Stimulated activated CD4-positive, alpha-beta T cell treated with anti-CD3 and anti-CD28 coated beads, Interleukin-1b, Interleukin-23, amount 100 ng/mL, for 48 hours (primary cell): ENCODE measurements around the gene ORM1.
"Not testable (repeated sequence)": the region's sequence is repeated elsewhere in the genome, so short reads cannot be mapped to it uniquely, and the experiment has no call there.

Experiments
- DNase-seq: peaks from one replicate; pipeline ENCODE4 v3.0.0-alpha.2; 2020

Gene ORM1

GRCh38 chr9:114322831-114323531 is at the start of gene ORM1:
Gene ORM1 (plus strand): TSS chr9:114323098. CDS start chr9:114323134, 36 bp downstream.
- DNase-seq: not testable (repeated sequence)

GRCh38 chr9:114273461-114273881 is 49.4 kb upstream of the ORM1 start:
- no peak for DNase-seq

DNA sequence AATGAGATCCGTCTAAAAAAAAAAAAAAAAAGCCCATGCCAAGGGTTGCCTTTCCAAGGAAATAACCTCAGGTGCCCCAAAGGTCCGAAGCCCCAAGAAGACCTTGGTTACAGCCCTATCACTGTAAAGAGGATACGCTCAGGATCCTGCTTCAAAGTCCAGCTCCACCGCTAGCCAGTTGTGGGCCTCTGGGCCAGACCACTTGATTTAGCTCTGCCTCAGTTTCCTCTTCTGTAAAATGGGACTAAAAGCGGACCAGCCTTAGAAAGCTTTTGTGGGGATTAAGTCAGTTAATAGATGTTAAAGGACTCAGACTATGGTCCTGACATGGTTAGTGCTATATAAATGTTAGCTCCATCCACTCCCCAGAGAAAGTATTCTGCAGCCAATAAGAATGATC is 48.7 kb upstream of the ORM1 start:
- DNase-seq: no peak

GRCh38 chr9:114275246-114276004 is 47.5 kb upstream of the ORM1 start:
- no peak for DNase-seq

GRCh38 chr9:114276908-114277821 is 45.7 kb upstream of the ORM1 start:
- DNase-seq: no peak

GRCh38 chr9:114278356-114278755 is 44.5 kb upstream of the ORM1 start:
- DNase-seq: no peak

- no peak for DNase-seq
Measured at GRCh38 chr9:114278881-114279570, 43.9 kb upstream of the ORM1 start.

DNA sequence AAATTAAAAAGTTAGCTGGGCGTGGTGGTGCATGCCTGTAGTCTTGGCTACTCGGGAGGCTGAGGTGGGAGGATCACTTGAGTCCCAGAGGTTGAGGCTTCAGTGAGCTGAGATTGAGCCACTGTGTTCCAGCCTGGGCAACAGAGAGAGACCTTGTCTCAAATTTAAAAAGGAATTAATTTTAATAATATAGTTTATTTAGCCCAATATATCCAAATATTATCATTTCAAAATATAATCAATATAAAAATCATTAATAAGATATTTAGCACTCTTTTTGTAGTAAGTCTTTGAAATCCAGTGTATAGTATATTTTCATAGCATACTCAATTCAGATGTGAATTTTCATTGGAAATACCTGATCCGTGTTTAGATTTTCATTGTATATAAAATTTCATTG is 43.2 kb upstream of the ORM1 start:
- DNase-seq: no peak

GRCh38 chr9:114280636-114281472 is 42.0 kb upstream of the ORM1 start:
- DNase-seq: no peak

DNA sequence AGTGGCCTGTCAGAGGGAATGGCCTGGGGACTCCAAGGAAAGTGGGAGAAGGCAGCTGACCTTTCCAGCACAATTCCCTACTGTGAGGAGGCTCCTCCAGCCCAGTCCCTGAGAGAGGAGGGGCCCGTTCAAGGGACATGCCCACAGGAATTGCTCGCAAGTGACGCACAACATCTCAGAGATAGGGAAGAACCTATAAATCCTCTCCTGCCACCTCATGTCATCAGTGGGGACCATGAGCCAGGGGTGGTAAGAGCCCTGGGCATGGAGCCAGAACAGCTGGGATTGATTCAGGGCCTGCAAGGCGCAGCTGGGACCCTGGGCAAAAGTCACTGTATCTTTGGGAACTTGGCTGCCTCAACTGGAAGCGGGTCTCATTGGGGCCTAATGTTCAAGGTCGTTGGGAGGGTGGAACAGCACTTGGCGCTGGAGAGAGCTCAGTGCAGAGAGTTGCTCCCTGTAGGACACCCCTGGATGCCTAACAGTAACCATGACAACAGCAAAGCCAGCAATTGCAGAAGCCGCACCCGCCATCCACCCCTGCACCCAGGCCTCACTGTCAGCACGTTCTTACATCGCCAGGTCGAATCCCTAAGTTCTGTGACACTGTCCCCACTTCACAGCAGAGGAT is 41.3 kb upstream of the ORM1 start:
- DNase-seq: no peak

GRCh38 chr9:114282104-114282485 is 40.8 kb upstream of the ORM1 start:
- no peak for DNase-seq

DNA sequence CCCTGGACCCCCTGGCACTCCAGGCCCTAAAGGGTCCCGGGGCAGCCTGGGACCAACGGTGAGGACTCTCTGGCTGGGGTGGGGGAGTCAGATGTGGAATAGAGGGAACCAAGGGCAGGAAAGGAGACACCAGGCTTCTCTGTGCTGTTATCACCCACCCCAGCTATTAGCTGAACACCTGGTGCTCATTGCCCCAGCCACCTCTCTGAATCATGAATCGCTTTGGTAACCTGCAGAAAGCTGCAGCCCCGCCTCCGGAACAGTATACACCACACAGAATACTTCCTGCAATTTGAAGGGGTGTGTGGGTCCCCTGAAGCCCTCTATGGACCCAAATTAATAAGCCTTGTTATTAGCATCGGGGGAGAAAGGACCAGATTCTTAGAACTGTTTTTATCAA is 40.4 kb upstream of the ORM1 start:
- no peak for DNase-seq

DNA sequence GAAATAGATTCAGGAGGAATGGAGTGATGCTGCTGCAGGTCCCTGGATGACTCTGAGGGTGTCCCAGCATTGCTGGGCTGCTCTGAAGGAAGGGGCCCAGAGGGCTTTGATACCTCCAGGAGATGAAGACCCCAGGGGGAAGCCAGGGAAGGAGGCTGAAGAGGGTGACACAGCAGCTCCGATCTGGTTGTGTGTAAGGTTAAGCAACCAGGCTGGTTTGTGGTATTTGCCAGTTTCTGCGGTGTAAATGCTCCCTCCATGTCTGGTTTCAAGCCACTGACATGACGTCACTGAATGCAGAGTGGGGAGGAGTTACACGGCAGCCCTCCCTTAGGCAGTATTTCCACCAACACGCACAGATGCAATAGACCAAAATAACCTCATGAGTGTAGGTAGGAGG is 40.0 kb upstream of the ORM1 start:
- DNase-seq: peak; percentile 13

DNA sequence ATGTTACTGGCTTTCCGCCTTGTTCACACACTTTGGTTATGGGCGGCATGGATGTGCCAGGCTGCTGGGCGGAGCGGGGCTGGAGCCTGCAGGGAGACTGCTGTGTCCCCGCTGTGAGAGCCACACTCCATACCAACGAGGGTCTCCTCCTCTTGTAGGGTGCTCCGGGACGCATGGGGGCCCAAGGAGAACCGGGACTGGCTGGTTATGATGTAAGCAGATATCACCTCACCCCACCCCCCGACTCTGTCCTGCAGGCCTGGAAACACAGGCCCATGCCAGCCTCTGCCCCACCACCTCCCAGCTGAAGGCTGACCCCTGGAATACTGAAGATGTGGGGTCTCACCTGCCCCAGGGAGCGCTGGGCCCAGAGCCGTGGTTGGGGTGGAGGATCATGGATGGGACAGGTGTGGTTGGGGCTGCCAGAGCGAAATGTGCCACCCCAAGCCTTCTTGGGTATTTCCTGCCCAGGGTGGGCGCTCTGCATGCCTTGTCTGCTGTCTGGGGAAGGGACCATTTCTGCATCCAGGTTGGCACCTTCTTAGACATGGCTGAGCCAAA is 39.3 kb upstream of the ORM1 start:
- DNase-seq: no peak

DNA sequence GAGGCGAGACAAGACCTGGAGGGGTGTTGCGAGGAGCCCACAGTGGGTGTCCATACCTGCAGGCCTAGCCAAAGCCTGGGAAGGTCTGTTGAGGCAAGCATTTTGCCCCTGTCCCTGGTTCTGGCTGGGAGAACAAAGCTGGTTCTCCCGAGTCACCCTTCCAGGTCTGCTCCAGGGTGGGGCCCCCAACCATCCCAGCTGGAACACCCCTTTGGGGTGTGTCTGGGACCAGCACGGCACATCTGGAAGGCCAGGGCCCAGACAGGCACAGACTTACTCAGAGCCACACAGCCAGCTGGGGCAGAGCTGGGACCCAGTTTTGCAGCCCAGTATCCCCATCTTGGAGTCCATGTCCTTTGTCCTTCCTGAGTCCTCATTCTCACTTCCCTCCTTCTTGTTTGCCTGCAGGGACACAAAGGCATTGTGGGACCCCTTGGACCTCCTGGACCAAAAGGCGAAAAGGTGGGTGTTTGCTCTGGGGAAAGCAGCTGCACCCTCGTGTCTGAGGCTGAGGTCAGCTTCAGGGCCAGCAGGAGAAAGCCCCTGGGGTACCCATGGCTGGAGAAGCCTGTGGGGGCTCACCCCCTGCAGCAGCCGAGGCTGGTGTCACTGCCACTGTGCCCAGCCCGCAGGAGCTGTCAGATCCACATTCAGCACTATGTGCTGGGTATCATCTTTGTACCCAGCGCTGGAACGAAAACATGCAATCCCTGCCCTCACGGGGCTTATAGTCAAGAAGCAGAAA is 38.4 kb upstream of the ORM1 start:
- no peak for DNase-seq

DNA sequence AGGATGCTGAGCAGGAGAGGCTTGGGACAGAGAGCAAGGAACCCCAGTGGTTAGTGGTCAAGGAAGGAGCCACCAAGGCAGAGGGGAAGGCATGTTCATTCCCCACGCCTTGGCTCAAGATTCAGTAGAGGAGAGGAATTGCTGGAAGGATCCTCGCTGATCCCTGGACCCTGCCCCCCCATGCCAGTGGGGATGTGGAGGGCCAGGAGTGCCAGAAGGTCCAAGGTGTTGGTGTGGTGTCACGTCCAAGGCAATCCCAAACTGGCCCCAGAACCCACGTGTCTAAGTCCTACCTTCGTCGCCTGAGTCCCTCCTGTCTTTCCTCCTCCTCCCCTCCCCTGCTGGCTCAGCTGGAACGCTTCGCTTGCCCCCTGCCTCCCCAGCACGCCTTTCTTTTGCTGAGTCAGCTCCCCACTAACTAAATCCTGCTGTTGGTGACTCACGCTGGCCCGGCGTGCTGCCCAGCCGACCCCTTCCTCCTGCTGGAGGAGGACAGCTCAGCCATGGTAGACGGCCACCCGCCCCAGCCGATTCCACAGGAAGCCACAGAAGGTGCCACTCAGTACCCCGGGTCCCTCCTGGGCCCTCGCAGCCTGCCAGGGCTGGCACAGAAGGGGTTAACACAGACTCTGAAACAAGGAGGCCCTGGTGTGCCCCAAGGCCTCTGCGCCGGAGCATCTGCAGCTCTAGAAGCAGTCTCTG is 37.6 kb upstream of the ORM1 start:
- DNase-seq: no peak

- no peak for DNase-seq
Measured at GRCh38 chr9:114286146-114286679, 36.7 kb upstream of the ORM1 start.

DNA sequence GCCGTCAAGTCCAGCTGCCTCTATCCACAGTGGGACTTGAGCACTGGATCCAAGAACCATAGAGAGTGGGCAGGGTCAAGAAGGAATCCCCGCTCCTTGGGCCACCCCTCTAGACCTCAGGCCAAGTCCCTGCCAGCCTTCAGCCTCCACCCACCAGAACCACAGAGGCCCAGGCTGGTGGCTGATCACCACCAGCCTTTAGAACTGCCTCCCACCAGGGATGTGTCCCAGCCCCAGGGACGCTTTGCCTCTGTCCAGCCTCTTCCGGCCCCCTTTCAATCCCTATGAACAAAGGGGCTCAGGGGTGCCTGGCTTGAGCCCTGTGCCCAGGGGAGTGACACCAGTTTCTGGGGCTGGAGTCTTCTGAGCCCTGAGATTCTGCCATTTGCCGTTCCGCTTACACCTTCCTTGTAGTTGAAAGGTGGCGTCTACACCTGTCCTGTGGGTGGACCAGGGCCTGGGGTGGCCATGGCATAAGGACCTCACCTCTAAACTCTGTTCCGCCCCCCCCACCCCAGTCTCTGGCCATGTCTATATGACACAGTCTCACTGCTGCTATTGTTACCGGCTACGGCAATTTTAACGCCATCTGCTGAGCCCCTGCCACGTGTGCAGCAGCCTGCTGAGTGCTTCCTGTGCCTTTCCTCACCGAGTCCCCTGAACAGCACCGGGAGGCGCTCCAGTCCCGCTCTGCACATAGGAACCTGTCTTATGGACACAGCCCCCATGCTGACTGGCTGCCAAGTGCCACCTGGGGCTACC is 35.7 kb upstream of the ORM1 start:
- no peak for DNase-seq
